Stimulated activated CD4-positive, alpha-beta T cell treated with anti-CD3 and anti-CD28 coated beads, Interleukin-1b, Interleukin-23, amount 100 ng/mL, for 4 hours (primary cell): ENCODE data around the gene KCNK17.

Experiments used
- DNase-seq, 2 donors: peaks; one replicate each; pipeline ENCODE4 v3.0.0-alpha.2; 2020; ENCODE audit warnings: low read depth in 2 of 2

Gene KCNK17

GRCh38 chr6:39268171-39268570 is 46.0 kb downstream of the KCNK17 start:
- DNase-seq: no peak

GRCh38 chr6:39266782-39267355 is 47.4 kb downstream of the KCNK17 start:
- DNase-seq: no peak

- DNase-seq: no peak
Measured at GRCh38 chr6:39266375-39266774, 47.8 kb downstream of the KCNK17 start.

- DNase-seq: no peak
Measured at GRCh38 chr6:39263303-39264037, 50.7 kb downstream of the KCNK17 start.

GRCh38 chr6:39261751-39262150 is 52.5 kb downstream of the KCNK17 start:
- no peak for DNase-seq

- no peak for DNase-seq
Measured at GRCh38 chr6:39260953-39261352, 53.3 kb downstream of the KCNK17 start.

- no peak for DNase-seq
Measured at GRCh38 chr6:39260456-39260855, 53.8 kb downstream of the KCNK17 start.

GRCh38 chr6:39256294-39256940 is 57.8 kb downstream of the KCNK17 start:
- no peak for DNase-seq

- no peak for DNase-seq
Measured at GRCh38 chr6:39254999-39255535, 59.2 kb downstream of the KCNK17 start.

GRCh38 chr6:39251406-39251805 is 62.8 kb downstream of the KCNK17 start:
- no peak for DNase-seq

- no peak for DNase-seq
Measured at GRCh38 chr6:39250507-39250906, 63.7 kb downstream of the KCNK17 start.

GRCh38 chr6:39249278-39249677 is 64.9 kb downstream of the KCNK17 start:
- DNase-seq: no peak
